K562 (cell line): ENCODE data around the gene MCM9. TPM values are rescaled to one million over a fixed set of nuclear protein-coding genes. Genes with fewer than 3 reads are reported as not detected.

Experiments used
- ATAC-seq: fragments of 200-7000 bp; cut with Tn5 transposase; 3 replicates; pipeline ENCODE4 v1.9.1; 2020; ENCODE audit warnings: moderate library complexity
- BruUV-seq: library from RNA; stranded (reverse); fragments of 400-500 nt; replicated peaks from 2 replicates; lab custom pipeline; 2021; lab: Mats Ljungman, UMichigan
- CTCF ChIA-PET: fragments of 300-600 bp; formaldehyde crosslinking; extraction: SDS; loops from one replicate; lab custom pipeline; 2021; ENCODE audit warnings: low intra/inter-chr PET ratio; lab: Yijun Ruan, JAX
- POLR2A ChIA-PET: fragments of 300-600, 350-650 bp; sonication (Branson Sonifier 250); formaldehyde crosslinking; extraction: SDS; loops from one replicate; lab custom pipeline; 2021; ENCODE audit warnings: antibody characterized with exemption, inconsistent platforms; lab: Yijun Ruan, JAX
- DNase-seq, 4 experiments: peaks; one replicate each; pipeline versions ENCODE4 v3.0.0 to v3.0.0-alpha.2; 2011 to 2018; ENCODE audit warnings: low spot score in 3 of 4, mixed read lengths in 3 of 4; ENCODE audit errors: extremely low read depth in 1 of 4
- FAIRE-seq: peaks from 2 replicates; lab custom pipeline; 2011; peaks lifted over from hg19 to GRCh38; lab: Jason Lieb, UNC
- H2AFZ ChIP-seq: 2 replicates; pipeline ENCODE4 v1.6.0; 2011; ENCODE audit warnings: low read depth, low read length, control low read depth, inconsistent platforms
- H3K27ac ChIP-seq: fragments of 200-600 bp; 3 replicates; pipeline ENCODE4 v1.8.0; 2011; ENCODE audit warnings: low read depth, mild to moderate bottlenecking, control low read depth, inconsistent platforms, low read length, moderate library complexity, mixed read lengths; ENCODE audit errors: extremely low read depth
- H3K27me3 ChIP-seq, 2 experiments: fragments of 300-600 bp in 1 of 2; 2 replicates in 1 of 2; 3 replicates in 1 of 2; pipeline versions ENCODE4 v1.6.0 to v1.8.0; 2011; ENCODE audit warnings: inconsistent platforms in 2 of 2, low read length in 2 of 2, mild to moderate bottlenecking in 1 of 2, mixed read lengths in 1 of 2, moderate library complexity in 1 of 2; ENCODE audit not compliant: control insufficient read depth in 2 of 2, insufficient read depth in 2 of 2
- H3K36me3 ChIP-seq: fragments of 300-600 bp; 3 replicates; pipeline ENCODE4 v1.8.0; 2011; ENCODE audit warnings: mild to moderate bottlenecking, low read length, inconsistent platforms; ENCODE audit not compliant: control insufficient read depth, insufficient read depth
- H3K4me1 ChIP-seq, 2 experiments: fragments of 200-600 bp in 1 of 2; replicated peaks in 1 of 2; 2 replicates in 1 of 2; 3 replicates in 1 of 2; pipeline versions ENCODE4 v1.5.1 to v1.8.0; 2011; ENCODE audit warnings: inconsistent platforms in 2 of 2, low read length in 2 of 2, mild to moderate bottlenecking in 1 of 2, mixed read lengths in 1 of 2, moderate library complexity in 1 of 2; ENCODE audit not compliant: control insufficient read depth in 2 of 2, insufficient read depth in 2 of 2
- H3K4me2 ChIP-seq: 2 replicates; pipeline ENCODE4 v1.6.1; 2011; ENCODE audit warnings: low read length, control low read depth, inconsistent platforms, mixed read lengths; ENCODE audit not compliant: insufficient read depth
- H3K4me3 ChIP-seq: fragments of 200-600 bp; sonication (generic), shearing (Covaris generic); 2 replicates; pipeline ENCODE4 v1.5.1; 2016; ENCODE audit warnings: control low read depth, inconsistent platforms
- H3K79me2 ChIP-seq: fragments of 200-600 bp; 3 replicates; pipeline ENCODE4 v1.8.0; 2011; ENCODE audit warnings: low read length, inconsistent platforms; ENCODE audit not compliant: control insufficient read depth, insufficient read depth
- H3K9ac ChIP-seq, 2 experiments: 2 replicates each; pipeline versions ENCODE4 v1.6.0 to v1.6.1; 2011; ENCODE audit warnings: low read depth in 2 of 2, low read length in 2 of 2, control low read depth in 1 of 2, inconsistent platforms in 1 of 2, mild to moderate bottlenecking in 1 of 2, mixed read lengths in 1 of 2; ENCODE audit not compliant: insufficient read depth in 1 of 2
- H3K9me1 ChIP-seq: one replicate; pipeline ENCODE4 v1.6.0; 2011; ENCODE audit warnings: inconsistent platforms, mild to moderate bottlenecking, low read length, moderate library complexity; ENCODE audit not compliant: control insufficient read depth, insufficient read depth
- H3K9me3 ChIP-seq: replicated peaks from 2 replicates; pipeline ENCODE4 v1.5.1; 2011; ENCODE audit warnings: low read depth, low read length, inconsistent platforms; ENCODE audit not compliant: control insufficient read depth, insufficient read depth
- H4K20me1 ChIP-seq: replicated peaks from 2 replicates; pipeline ENCODE4 v1.6.1; 2011; ENCODE audit warnings: low read length, inconsistent platforms, mixed read lengths; ENCODE audit not compliant: control insufficient read depth, insufficient read depth
- C11orf30 ChIP-seq: fragments of 450-650 bp; IDR thresholded peaks from 2 replicates; pipeline ENCODE4 v1.6.1; 2016; ENCODE audit warnings: low read depth, mild to moderate bottlenecking
- EGR1 ChIP-seq: fragments of 450-650 bp; conservative IDR thresholded peaks from 2 replicates; pipeline ENCODE4 v1.6.1; 2017; ENCODE audit warnings: mild to moderate bottlenecking
- GATAD2A ChIP-seq: fragments of 450-650 bp; IDR thresholded peaks from 2 replicates; pipeline ENCODE4 v1.6.1; 2017
- HINFP ChIP-seq: fragments of 450-650 bp; conservative IDR thresholded peaks from 2 replicates; pipeline ENCODE4 v1.6.1; 2016; ENCODE audit warnings: missing genetic modification characterization, low read depth, mild to moderate bottlenecking, control low read depth, missing compliant biosample characterization
- MAFF ChIP-seq: IDR thresholded peaks from 2 replicates; pipeline ENCODE4 v1.6.1; 2012; ENCODE audit warnings: low read length, improper control_type of control experiment
- MAFG ChIP-seq: fragments of 450-650 bp; conservative IDR thresholded peaks from 2 replicates; pipeline ENCODE4 v1.6.1; 2016; ENCODE audit warnings: missing genetic modification characterization, missing compliant biosample characterization
- MAFK ChIP-seq: IDR thresholded peaks from 2 replicates; pipeline ENCODE4 v1.6.1; 2011; ENCODE audit warnings: low read length, improper control_type of control experiment
- MXI1 ChIP-seq: IDR thresholded peaks from 2 replicates; pipeline ENCODE4 v1.6.1; 2011; ENCODE audit warnings: low read depth, mild to moderate bottlenecking, improper control_type of control experiment, low read length
- NFXL1 ChIP-seq: fragments of 450-650 bp; formaldehyde crosslinking; IDR thresholded peaks from 2 replicates; pipeline ENCODE4 v1.4.0; 2021; ENCODE audit warnings: mild to moderate bottlenecking
- RFX7 ChIP-seq: fragments of 250-450 bp; sonication (Bioruptor Pico); IDR thresholded peaks from 2 replicates; pipeline ENCODE4 v1.5.1; 2021; ENCODE audit warnings: mild to moderate bottlenecking
- SMAD4 ChIP-seq: fragments of 250-450 bp; sonication (Bioruptor Pico); conservative IDR thresholded peaks from 2 replicates; pipeline ENCODE4 v1.8.0; 2021; ENCODE audit warnings: inconsistent platforms, mild to moderate bottlenecking, moderate library complexity
- TARDBP ChIP-seq: fragments of 450-650 bp; IDR thresholded peaks from 2 replicates; pipeline ENCODE4 v1.6.1; 2016
- ZNF316 ChIP-seq: fragments of 450-650 bp; IDR thresholded peaks from 2 replicates; pipeline ENCODE4 v1.6.1; 2016
- ZSCAN29 ChIP-seq: fragments of 450-650 bp; IDR thresholded peaks from 2 replicates; pipeline ENCODE4 v1.6.1; 2017
- WGBS: fragments of 100-300 bp; shearing (Covaris generic); methylation state at CpG from one replicate; pipeline ENCODE4 v1.1.6; 2016; ENCODE audit warnings: low coverage, mixed read lengths; ENCODE audit not compliant: insufficient coverage; ENCODE audit errors: missing lambda C conversion rate; 5-methylcytosine and 5-hydroxymethylcytosine counted together
- in situ Hi-C: fragments of 300-500 bp; cut with MboI; formaldehyde crosslinking; loops from 4 replicates; pipeline ENCODE4 v1.15.0; 2018; ENCODE audit warnings: inconsistent platforms, mixed read lengths
- intact Hi-C: fragments of 100-400 bp; cut with micrococcal nuclease; formaldehyde crosslinking; loops from 2 replicates; pipeline ENCODE4 v1.14.2; 2022
- polyA plus RNA-seq, 8 experiments: library from polyadenylated mRNA; depleted of rRNA in 4 of 8; stranded (reverse) in 5 of 8; unstranded in 3 of 8; fragments of >200 nt; fragmentation: Nextera tagmentation in 2 of 8; fragmentation: Illumina TruSeq in 1 of 8; extraction: Ambion mirVana in 2 of 8; extraction: Trizol in 1 of 8; gene quantifications; 2 replicates each; pipeline versions ENCODE4 v1.2.1 to v1.2.3, GENCODE V29; 2011 to 2014; ENCODE audit warnings: inconsistent platforms in 1 of 8, missing spikeins in 1 of 8
- total RNA-seq, 7 experiments: library from RNA; depleted of rRNA in 6 of 7; stranded (reverse); fragments of >200 nt in 6 of 7; fragmentation: Illumina TruSeq in 2 of 7; extraction: Trizol in 2 of 7; gene quantifications; 2 replicates each; pipeline versions ENCODE4 v1.2.1 to v1.2.3, GENCODE V29; 2011 to 2021; ENCODE audit warnings: low replicate concordance in 1 of 7

MCM9 gene
- total and polyA plus RNA-seq, 9 of the 15 experiments (the other 6 are each of a cell fraction or from before 2014, with no cell fraction given) = 4.8 to 16.7 (median 11.6) TPM

GRCh38 chr6:118984342-118984741 is 49.4 kb upstream of the MCM9 start:
- in situ Hi-C loops = no loop called here
- FAIRE-seq = no peak
- no peak for DNase-seq
- H3K27ac ChIP-seq = no peak overlapping the region
- TF ChIP-seq EGR1 = no peak
- TF ChIP-seq HINFP = no peak
- no peak for TF ChIP-seq SMAD4
- H3K4me2 ChIP-seq = no peak overlapping the region
- H3K9me3 ChIP-seq = no peaks in the 10 kb centered on the region
- no TSS peak for BruUV-seq
- POLR2A ChIA-PET = no interaction called here
- no peaks in the 10 kb centered on the region for H3K27me3 ChIP-seq
- H3K4me3 ChIP-seq = no peak overlapping the region
- H3K9me1 ChIP-seq = no peaks in the 10 kb centered on the region
- CTCF ChIA-PET = no interaction called here
- intact Hi-C loops = no loop called here
- no peak overlapping the region for H3K9ac ChIP-seq
- H3K4me1 ChIP-seq = no peaks in the 10 kb centered on the region
- WGBS = 90% methylated on average over 2 of the region's 2 CpGs
- no peaks in the 10 kb centered on the region for H3K79me2 ChIP-seq
- ATAC-seq = no peak
- H2AFZ ChIP-seq = no peak overlapping the region
- no peaks in the 10 kb centered on the region for H4K20me1 ChIP-seq
- peaks cover under 1% of the 10 kb centered on the region; the same call in 1 of the 3 replicates for H3K36me3 ChIP-seq

- intact Hi-C loops (no loop called here), in situ Hi-C loops (no loop called here)
- 63% methylated on average over 3 of the region's 3 CpGs for WGBS
- Histone ChIP-seq H3K4me2 (no peak overlapping the region), H2AFZ (no peak overlapping the region), H3K36me3 (peaks cover 11% of the 10 kb centered on the region; the same call in 2 of the 3 replicates), H4K20me1 (no peaks in the 10 kb centered on the region), H3K4me1 (no peaks in the 10 kb centered on the region), H3K9me3 (no peaks in the 10 kb centered on the region), H3K27ac (no peak overlapping the region), H3K79me2 (no peaks in the 10 kb centered on the region), H3K27me3 (no peaks in the 10 kb centered on the region), H3K4me3 (no peak overlapping the region), H3K9ac (no peak overlapping the region), H3K9me1 (no peaks in the 10 kb centered on the region)
- ChIA-PET CTCF (no interaction called here), POLR2A (interaction anchor here (0.6 kb wide), 1 partner anchor 270 kb away, joined by 3 read pairs; no protein-coding TSS in a partner anchor)
- no TSS peak for BruUV-seq
- TF ChIP-seq C11orf30 (peak; percentile 81), MAFF (peak; percentile 69), MAFG (tag) (peak; percentile 66), RFX7 (no peak), ZNF316 (peak; percentile 86), NFXL1 (CRISPR knock-in tag) (no peak), GATAD2A (no peak), ZSCAN29 (no peak), MAFK (peak; percentile 52; the same call in 1 of the 2 replicates), MXI1 (no peak), TARDBP (no peak)
- FAIRE-seq (no peak), ATAC-seq (no peak), DNase-seq (no peak)
These were observed 47.6 kb upstream of the MCM9 start for GRCh38 chr6:118982575-118982911.
